Gastrocnemius medialis (tissue), 4 donors: ENCODE data around the gene DDX28.

Experiments used
- CTCF ChIP-seq, 5 experiments: fragments of 450-650 bp in 3 of 5; fragments of 200-600 bp in 2 of 5; sonication (generic) in 2 of 5; IDR thresholded peaks in 4 of 5; conservative IDR thresholded peaks in 1 of 5; 1 replicate in 4 of 5; 2 replicates in 1 of 5; pipeline ENCODE4 v1.5.1; 2016 to 2019; ENCODE audit warnings: antibody characterized with exemption in 5 of 5, mild to moderate bottlenecking in 3 of 5, moderate library complexity in 3 of 5
- POLR2A ChIP-seq, 2 donors: fragments of 450-650 bp; IDR thresholded peaks; one replicate each; pipeline ENCODE4 v1.6.1; 2017; ENCODE audit warnings: antibody characterized with exemption in 2 of 2, mild to moderate bottlenecking in 2 of 2, moderate library complexity in 2 of 2

- TF ChIP-seq POLR2A (IDR thresholded peaks at IDR 0.05) = no peak
- TF ChIP-seq CTCF (IDR thresholded peaks at IDR 0.05 in 4 of 5, conservative IDR thresholded peaks at IDR 0.05 in 1 of 5) = no peak
These were observed 13.8 kb downstream of the DDX28 start for GRCh38 chr16:68009157-68009735.
